GM23338 (cell line): Measurements from ENCODE around the gene FHIT.

Experiments
- CTCF ChIP-seq, 2 experiments: fragments of 200-600 bp in 1 of 2; sonication (generic) in 1 of 2; conservative IDR thresholded peaks; 2 replicates each; pipeline versions ENCODE4 v1.5.1 to v1.6.1; 2016 to 2017; ENCODE audit warnings: antibody characterized with exemption in 2 of 2, low read depth in 2 of 2, mild to moderate bottlenecking in 2 of 2, moderate library complexity in 1 of 2
- EZH2 ChIP-seq: fragments of 200-600 bp; sonication (generic); IDR thresholded peaks from one replicate; pipeline ENCODE4 v1.8.0; 2017; ENCODE audit warnings: antibody characterized with exemption, mild to moderate bottlenecking, low read depth; ENCODE audit not compliant: unreplicated experiment

- no peak for TF ChIP-seq EZH2
- TF ChIP-seq CTCF (conservative IDR thresholded peaks at IDR 0.05; ENCODE audit: low read depth in 2 of 2): no peak
These were observed 1170.6 kb downstream of the FHIT start for GRCh38 chr3:60080648-60081047.
